Measurements from ENCODE around the gene HES4.

Gene HES4

DNA sequence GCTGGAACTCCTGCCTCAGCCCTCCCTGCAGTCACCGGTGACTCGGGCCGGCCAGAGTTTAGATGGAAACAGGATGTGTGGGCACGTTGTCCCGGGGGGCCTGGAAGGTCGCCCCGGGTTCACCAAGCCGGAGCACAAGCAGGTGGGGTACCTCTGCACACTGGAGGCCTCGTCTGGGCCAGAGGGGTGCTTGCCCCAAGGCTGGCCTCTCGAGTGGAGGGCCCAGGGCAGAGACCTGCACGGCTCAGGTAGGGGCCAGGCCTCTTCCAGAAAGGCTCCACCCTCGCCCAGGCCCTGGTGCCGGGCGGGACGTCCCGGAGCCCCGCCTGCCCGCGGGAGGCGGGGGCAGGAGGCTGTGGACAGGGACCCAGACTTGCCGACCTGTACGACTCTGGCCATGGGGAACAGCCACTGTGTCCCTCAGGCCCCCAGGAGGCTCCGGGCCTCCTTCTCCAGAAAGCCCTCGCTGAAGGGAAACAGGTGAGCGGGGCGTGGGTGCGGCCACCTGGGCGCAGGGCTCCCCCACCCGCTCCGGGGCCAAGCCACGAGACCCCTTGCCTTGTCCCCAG lies 33.7 kb downstream of the HES4 start, which contains the start of gene PLEKHN1:
Gene PLEKHN1 (plus strand): TSS at position 348 of the 569 bp plus-strand sequence. CDS start 50 bp downstream, at position 398.
- Histone ChIP-seq H3K4me1 (ENCODE audit: control insufficient read depth in 1 of 2, insufficient read depth in 2 of 2, low read length in 2 of 2) (peaks cover 0 to 17% of the 10 kb centered on the region in 2 donors), H3K4me3 (ENCODE audit: low read depth in 1 of 2, low read length in 2 of 2) (peak within 1 kb of the TSS; percentile 33 to 73), H3K36me3 (ENCODE audit: control insufficient read depth in 1 of 2, insufficient read depth in 2 of 2, low read length in 2 of 2) (peaks cover 0 to 11% of the 10 kb centered on the region in 2 donors), H3K9me3 (ENCODE audit: control insufficient read depth in 1 of 2, low read length in 2 of 2) (no peaks in the 10 kb centered on the region), H3K27ac (ENCODE audit: low read length) (no peak within 1 kb of the TSS), H3K27me3 (ENCODE audit: low read depth, low read length) (peaks cover 29% of the 10 kb centered on the region)

DNA sequence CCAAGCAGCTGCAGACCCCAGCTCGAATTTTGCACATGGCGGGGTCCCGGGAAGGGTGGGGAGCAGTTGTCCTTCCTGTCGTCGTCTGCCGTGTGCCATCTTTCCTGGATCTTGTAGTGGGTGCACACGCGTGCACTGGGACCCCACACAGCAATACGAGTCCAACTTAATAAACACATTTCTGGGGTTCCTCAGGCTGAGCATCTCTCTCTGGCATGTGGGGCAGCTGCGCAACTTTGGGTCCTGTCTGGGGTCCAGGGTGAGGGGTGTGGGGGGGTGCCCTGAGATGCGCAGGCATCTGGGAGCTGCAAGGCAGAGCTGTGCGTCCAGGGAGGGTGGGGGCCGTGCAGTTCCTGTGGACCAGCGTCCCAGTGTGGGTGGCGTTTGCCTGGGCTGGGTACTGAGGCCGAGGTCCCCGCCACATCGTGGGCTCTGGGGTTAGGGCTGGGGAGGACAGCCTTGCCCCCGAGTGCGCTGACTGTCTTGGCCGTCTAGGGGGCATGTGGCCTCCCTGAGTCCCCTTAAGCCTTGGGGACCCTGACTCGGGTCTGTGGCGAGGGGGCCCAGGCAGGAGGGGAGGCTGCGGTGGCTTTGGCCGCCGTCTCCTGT lies 34.3 kb downstream of the HES4 start:
- Histone ChIP-seq H3K36me3 (ENCODE audit: control insufficient read depth in 1 of 2, insufficient read depth in 2 of 2, low read length in 2 of 2) (peaks cover 0 to 11% of the 10 kb centered on the region in 2 donors), H3K4me3 (ENCODE audit: low read depth in 1 of 2, low read length in 2 of 2) (no peak overlapping the region), H3K9me3 (ENCODE audit: control insufficient read depth in 1 of 2, low read length in 2 of 2) (no peaks in the 10 kb centered on the region), H3K4me1 (ENCODE audit: control insufficient read depth in 1 of 2, insufficient read depth in 2 of 2, low read length in 2 of 2) (peaks cover 0 to 20% of the 10 kb centered on the region in 2 donors), H3K27me3 (ENCODE audit: low read depth, low read length) (peaks cover 25% of the 10 kb centered on the region), H3K27ac (ENCODE audit: low read length) (no peak overlapping the region)

DNA sequence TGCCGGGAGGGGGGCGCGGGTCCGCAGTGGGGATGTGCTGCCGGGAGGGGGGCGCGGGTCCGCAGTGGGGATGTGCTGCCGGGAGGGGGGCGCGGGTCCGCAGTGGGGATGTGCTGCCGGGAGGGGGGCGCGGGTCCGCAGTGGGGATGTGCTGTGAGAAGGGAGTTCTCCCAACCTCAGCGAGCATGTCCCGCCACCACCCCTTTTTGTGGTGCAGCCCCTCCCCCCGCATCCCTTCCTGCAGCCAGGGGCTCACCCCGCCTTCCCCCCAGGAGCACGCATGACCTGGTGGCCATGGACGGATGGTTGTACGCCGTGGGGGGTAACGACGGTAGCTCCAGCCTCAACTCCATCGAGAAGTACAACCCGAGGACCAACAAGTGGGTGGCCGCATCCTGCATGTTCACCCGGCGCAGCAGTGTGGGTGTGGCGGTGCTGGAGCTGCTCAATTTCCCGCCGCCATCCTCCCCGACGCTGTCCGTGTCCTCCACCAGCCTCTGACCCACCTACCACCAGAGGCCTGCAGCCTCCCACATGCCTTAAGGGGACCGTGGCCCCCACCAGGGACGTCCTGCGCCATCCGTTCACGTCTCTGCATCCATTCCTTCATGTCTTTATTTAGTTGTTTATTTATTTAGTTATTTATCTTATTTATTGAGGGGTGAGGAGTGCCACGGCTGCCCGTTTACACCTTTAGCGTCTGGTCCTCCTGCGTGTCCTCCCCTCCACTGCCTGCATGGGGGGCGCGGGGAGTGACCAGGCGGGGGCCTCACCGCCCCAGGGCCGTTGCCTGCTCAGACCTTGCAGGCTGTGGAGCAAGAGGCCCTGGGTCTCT lies 35.0 kb downstream of the HES4 start:
- Histone ChIP-seq H3K9me3 (ENCODE audit: control insufficient read depth in 1 of 2, low read length in 2 of 2) (no peaks in the 10 kb centered on the region), H3K4me3 (ENCODE audit: low read depth in 1 of 2, low read length in 2 of 2) (no peak overlapping the region), H3K4me1 (ENCODE audit: control insufficient read depth in 1 of 2, insufficient read depth in 2 of 2, low read length in 2 of 2) (peaks cover 0 to 22% of the 10 kb centered on the region in 2 donors), H3K27ac (ENCODE audit: low read length) (no peak overlapping the region), H3K27me3 (ENCODE audit: low read depth, low read length) (peaks cover 18% of the 10 kb centered on the region), H3K36me3 (ENCODE audit: control insufficient read depth in 1 of 2, insufficient read depth in 2 of 2, low read length in 2 of 2) (peaks cover 0 to 11% of the 10 kb centered on the region in 2 donors)

DNA sequence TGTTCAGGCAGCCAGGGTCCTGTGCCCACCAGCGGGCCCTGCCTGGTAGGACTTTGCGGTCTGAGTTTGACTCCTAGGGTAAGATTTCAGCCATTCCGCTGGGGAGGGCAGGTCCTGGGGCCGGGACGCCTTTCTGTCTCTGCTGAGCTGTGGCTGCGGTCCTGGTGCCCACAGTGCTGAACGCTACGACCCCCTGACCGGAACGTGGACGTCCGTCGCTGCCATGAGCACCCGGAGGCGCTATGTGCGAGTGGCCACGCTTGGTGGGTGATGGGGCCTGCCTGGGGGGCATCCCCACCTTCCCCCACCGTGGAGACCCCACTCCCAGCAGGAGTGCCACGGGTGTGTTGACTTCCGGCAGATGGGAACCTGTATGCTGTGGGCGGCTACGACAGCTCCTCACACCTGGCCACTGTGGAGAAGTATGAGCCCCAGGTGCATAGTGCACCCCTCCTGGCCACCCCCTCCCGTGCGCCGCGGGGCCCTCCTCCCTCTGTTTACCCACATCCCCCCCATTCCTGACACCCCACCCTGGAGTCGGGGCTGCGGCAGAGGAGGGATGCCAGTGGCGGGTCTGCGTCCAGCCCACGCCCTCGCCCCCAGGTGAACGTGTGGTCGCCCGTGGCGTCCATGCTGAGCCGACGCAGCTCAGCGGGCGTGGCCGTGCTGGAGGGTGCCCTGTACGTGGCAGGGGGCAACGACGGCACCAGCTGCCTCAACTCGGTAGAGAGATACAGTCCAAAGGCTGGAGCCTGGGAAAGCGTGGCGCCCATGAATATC lies 36.0 kb downstream of the HES4 start:
- peaks cover 0 to 11% of the 10 kb centered on the region in 2 donors for H3K36me3 ChIP-seq (ENCODE audit: control insufficient read depth in 1 of 2, insufficient read depth in 2 of 2, low read length in 2 of 2)
- peaks cover 14% of the 10 kb centered on the region for H3K27me3 ChIP-seq (ENCODE audit: low read depth, low read length)
- peaks cover 0 to 28% of the 10 kb centered on the region in 2 donors for H3K4me1 ChIP-seq (ENCODE audit: control insufficient read depth in 1 of 2, insufficient read depth in 2 of 2, low read length in 2 of 2)
- H3K4me3 ChIP-seq (ENCODE audit: low read depth in 1 of 2, low read length in 2 of 2), result no peak overlapping the region
- H3K27ac ChIP-seq (ENCODE audit: low read length), result no peak overlapping the region
- H3K9me3 ChIP-seq (ENCODE audit: control insufficient read depth in 1 of 2, low read length in 2 of 2), result no peaks in the 10 kb centered on the region

DNA sequence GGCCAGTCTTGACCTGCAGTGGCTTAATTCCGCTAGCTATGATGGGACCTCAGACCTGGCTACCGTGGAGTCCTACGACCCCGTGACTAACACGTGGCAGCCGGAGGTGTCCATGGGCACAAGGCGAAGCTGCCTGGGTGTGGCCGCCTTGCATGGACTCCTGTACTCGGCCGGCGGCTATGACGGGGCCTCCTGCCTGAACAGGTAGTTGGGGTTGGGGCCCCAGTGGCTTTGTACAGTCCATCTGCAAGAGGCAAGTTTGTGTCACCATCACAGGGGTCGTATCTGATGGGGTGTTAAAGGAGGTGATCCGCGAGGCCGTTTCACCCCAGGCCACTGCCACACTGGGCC lies 36.6 kb downstream of the HES4 start:
- H3K4me1 ChIP-seq (ENCODE audit: control insufficient read depth in 1 of 2, insufficient read depth in 2 of 2, low read length in 2 of 2), result peaks cover 0 to 33% of the 10 kb centered on the region in 2 donors
- H3K36me3 ChIP-seq (ENCODE audit: control insufficient read depth in 1 of 2, insufficient read depth in 2 of 2, low read length in 2 of 2), result peaks cover 0 to 11% of the 10 kb centered on the region in 2 donors
- H3K27ac ChIP-seq (ENCODE audit: low read length), result no peak overlapping the region

DNA sequence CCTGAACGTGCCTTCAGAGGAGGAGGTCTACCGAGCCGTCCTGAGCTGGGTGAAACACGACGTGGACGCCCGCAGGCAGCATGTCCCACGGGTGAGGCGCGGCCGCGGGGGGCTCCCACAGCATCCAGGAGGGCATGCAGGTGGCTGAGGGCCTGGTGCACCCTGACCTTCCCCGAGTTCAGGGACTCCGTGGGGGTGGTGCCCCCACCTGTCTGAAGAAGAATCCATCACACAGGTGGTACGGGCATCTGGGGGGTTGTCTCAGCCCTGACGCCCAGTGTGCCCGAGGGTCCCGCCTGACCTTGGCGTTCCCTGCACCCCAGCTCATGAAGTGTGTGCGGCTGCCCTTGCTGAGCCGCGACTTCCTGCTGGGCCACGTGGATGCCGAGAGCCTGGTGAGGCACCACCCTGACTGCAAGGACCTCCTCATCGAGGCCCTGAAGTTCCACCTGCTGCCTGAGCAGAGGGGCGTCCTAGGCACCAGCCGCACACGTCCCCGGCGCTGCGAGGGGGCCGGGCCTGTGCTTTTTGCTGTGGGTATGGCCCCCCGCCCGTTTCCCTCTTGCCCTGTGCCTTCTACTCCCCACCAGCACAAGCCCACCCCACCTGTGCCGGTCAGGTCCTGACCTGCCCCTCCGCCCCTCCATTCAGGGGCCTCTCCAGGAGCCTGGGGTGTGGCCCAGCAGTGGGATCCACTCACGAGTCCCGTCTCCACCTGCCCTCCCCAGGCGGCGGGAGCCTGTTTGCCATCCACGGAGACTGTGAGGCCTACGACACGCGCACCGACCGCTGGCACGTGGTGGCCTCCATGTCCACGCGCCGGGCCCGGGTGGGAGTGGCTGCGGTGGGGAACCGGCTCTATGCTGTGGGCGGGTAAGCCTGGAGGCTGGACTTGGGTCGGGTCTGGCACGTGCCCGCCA lies 37.3 kb downstream of the HES4 start:
- peaks cover 0 to 11% of the 10 kb centered on the region in 2 donors for H3K36me3 ChIP-seq (ENCODE audit: control insufficient read depth in 1 of 2, insufficient read depth in 2 of 2, low read length in 2 of 2)
- H3K27me3 ChIP-seq (ENCODE audit: low read depth, low read length), result peaks cover 3% of the 10 kb centered on the region
- H3K27ac ChIP-seq (ENCODE audit: low read length), result no peak overlapping the region
- H3K4me1 ChIP-seq (ENCODE audit: control insufficient read depth in 1 of 2, insufficient read depth in 2 of 2, low read length in 2 of 2), result peaks cover 2 to 39% of the 10 kb centered on the region in 2 donors
- no peaks in the 10 kb centered on the region for H3K9me3 ChIP-seq (ENCODE audit: control insufficient read depth in 1 of 2, low read length in 2 of 2)
- H3K4me3 ChIP-seq (ENCODE audit: low read depth in 1 of 2, low read length in 2 of 2), result no peak overlapping the region

More for the DNA sequence above, 36.6 kb downstream of the HES4 start:
- Histone ChIP-seq H3K4me3 (ENCODE audit: low read depth in 1 of 2, low read length in 2 of 2) (no peak overlapping the region), H3K9me3 (ENCODE audit: control insufficient read depth in 1 of 2, low read length in 2 of 2) (no peaks in the 10 kb centered on the region), H3K27me3 (ENCODE audit: low read depth, low read length) (peaks cover 9% of the 10 kb centered on the region)

DNA sequence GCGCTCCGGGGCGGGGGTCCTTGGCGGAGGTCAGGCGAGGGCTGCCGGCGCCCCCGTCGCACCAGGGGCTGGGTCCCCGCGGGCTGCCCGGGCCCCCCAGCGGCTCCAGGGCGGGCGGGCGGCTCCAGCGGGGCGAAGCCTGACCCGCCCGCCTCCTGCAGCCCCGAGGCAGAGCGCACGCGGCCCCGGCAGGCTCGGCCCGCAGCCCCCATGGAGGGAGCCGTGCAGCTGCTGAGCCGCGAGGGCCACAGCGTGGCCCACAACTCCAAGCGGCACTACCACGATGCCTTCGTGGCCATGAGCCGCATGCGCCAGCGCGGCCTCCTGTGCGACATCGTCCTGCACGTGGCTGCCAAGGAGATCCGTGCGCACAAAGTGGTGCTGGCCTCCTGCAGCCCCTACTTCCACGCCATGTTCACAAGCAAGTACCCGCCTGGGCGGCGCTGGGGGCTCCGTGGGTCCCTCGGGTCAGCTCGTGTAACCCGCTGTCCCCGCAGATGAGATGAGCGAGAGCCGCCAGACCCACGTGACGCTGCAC lies 38.7 kb downstream of the HES4 start:
- peaks cover 7 to 21% of the 10 kb centered on the region in 2 donors for H3K36me3 ChIP-seq (ENCODE audit: control insufficient read depth in 1 of 2, insufficient read depth in 2 of 2, low read length in 2 of 2)
- H3K4me1 ChIP-seq (ENCODE audit: control insufficient read depth in 1 of 2, insufficient read depth in 2 of 2, low read length in 2 of 2), result peaks cover 5 to 38% of the 10 kb centered on the region in 2 donors
- no peak overlapping the region for H3K27ac ChIP-seq (ENCODE audit: low read length)

DNA sequence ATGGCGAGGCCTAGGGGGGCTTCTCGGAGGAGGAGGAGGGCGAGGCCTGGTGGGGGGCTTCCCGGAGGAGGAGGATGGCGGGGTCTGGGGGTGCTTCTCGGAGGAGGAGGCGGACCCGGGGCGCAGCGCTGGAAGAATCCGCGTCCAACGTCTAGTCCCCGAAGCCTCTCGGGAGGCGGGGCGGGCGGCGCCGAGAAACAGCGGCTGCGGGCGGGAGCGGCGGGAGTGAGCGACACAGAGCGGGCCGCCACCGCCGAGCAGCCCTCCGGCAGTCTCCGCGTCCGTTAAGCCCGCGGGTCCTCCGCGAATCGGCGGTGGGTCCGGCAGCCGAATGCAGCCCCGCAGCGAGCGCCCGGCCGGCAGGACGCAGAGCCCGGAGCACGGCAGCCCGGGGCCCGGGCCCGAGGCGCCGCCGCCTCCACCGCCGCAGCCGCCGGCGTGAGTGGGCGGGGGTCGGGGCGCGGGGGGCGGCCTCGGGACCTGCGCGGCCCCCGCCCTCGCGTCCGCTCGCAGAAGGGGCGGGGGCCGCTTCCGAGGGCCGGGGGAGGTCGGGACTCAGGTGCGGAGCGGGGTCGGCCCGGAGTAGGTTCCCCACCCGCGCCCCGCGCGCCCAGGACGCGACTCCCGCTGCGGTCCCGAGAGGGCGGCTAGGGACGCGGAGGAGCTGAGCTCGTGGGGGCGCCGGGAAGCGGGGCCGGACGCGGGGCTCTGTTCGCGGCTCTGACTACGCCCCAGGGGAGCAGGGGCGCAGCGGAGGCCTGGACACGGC lies 39.4 kb downstream of the HES4 start, which contains the start of gene KLHL17:
Gene KLHL17 (plus strand): TSS at position 222 of the 769 bp plus-strand sequence. CDS start 110 bp downstream, at position 332.
- H3K4me1 ChIP-seq (ENCODE audit: control insufficient read depth in 1 of 2, insufficient read depth in 2 of 2, low read length in 2 of 2), result peaks cover 5 to 34% of the 10 kb centered on the region in 2 donors
- peaks cover 13 to 27% of the 10 kb centered on the region in 2 donors for H3K36me3 ChIP-seq (ENCODE audit: control insufficient read depth in 1 of 2, insufficient read depth in 2 of 2, low read length in 2 of 2)
- H3K4me3 ChIP-seq (ENCODE audit: low read depth in 1 of 2, low read length in 2 of 2), result peak within 1 kb of the TSS in 1 of 2 donors; percentile 92
- no peaks in the 10 kb centered on the region for H3K9me3 ChIP-seq (ENCODE audit: control insufficient read depth in 1 of 2, low read length in 2 of 2)
- H3K27ac ChIP-seq (ENCODE audit: low read length), result no peak within 1 kb of the TSS
- H3K27me3 ChIP-seq (ENCODE audit: low read depth, low read length), result no peaks in the 10 kb centered on the region

More for the DNA sequence above, 38.7 kb downstream of the HES4 start:
- H3K4me3 ChIP-seq (ENCODE audit: low read depth in 1 of 2, low read length in 2 of 2), result peak overlapping the region in 1 of 2 donors; percentile 92
- no peaks in the 10 kb centered on the region for H3K27me3 ChIP-seq (ENCODE audit: low read depth, low read length)
- H3K9me3 ChIP-seq (ENCODE audit: control insufficient read depth in 1 of 2, low read length in 2 of 2), result no peaks in the 10 kb centered on the region

DNA sequence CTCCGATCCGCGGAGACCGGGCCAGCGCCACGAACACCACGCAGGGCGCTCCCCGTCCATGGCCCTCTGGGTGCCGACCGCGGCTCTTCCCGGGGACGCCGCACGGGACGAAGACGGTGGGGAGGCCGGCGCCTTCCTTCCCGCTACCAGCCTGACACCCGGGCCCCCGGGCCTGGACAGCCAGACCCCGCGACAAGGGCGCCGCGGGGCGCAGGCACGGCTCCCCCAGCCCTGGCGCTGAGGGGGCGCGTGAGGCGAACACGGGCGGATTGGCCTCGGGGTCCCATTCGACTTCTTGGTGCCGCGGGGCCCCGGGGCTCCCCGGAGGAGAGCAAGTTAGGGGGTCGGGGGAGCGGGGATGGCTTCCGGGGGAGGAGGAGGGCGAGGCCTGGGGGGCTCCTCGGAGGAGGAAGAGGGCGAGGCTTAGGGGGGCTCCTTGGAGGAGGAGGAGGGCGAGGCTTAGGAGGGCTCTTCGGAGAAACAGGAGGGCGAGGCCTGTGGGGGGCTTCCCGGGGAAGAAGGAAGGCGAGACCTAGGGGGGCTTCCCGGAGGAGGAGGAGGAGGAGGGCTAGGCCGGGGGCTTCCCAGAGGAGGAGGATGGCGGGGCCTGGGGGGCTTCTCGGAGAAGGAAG lies 40.0 kb downstream of the HES4 start:
- Histone ChIP-seq H3K27me3 (ENCODE audit: low read depth, low read length) (no peaks in the 10 kb centered on the region), H3K4me1 (ENCODE audit: control insufficient read depth in 1 of 2, insufficient read depth in 2 of 2, low read length in 2 of 2) (peaks cover 5 to 34% of the 10 kb centered on the region in 2 donors), H3K4me3 (ENCODE audit: low read depth in 1 of 2, low read length in 2 of 2) (peak overlapping the region in 1 of 2 donors; percentile 92), H3K36me3 (ENCODE audit: control insufficient read depth in 1 of 2, insufficient read depth in 2 of 2, low read length in 2 of 2) (peaks cover 20 to 34% of the 10 kb centered on the region in 2 donors), H3K9me3 (ENCODE audit: control insufficient read depth in 1 of 2, low read length in 2 of 2) (no peaks in the 10 kb centered on the region), H3K27ac (ENCODE audit: low read length) (no peak overlapping the region)
